BLaER1 (cell line): ENCODE measurements around the gene UGT1A8.
A peak's percentile ranks its signal among the peaks of the same experiment; 100 is the strongest.

Source experiments
- H3K27ac ChIP-seq: shearing (Covaris generic); formaldehyde crosslinking; 2 replicates; pipeline ENCODE4 v1.8.1; 2022
- H3K27me3 ChIP-seq: shearing (Covaris generic); formaldehyde crosslinking; 2 replicates; pipeline ENCODE4 v1.8.1; 2022
- H3K36me3 ChIP-seq: shearing (Covaris generic); formaldehyde crosslinking; 2 replicates; pipeline ENCODE4 v1.8.1; 2022
- H3K4me1 ChIP-seq: shearing (Covaris generic); formaldehyde crosslinking; 2 replicates; pipeline ENCODE4 v1.8.1; 2022
- H3K4me2 ChIP-seq: shearing (Covaris generic); formaldehyde crosslinking; 2 replicates; pipeline ENCODE4 v1.8.1; 2022
- H3K4me3 ChIP-seq: shearing (Covaris generic); formaldehyde crosslinking; 2 replicates; pipeline ENCODE4 v1.8.1; 2022
- H3K9ac ChIP-seq: shearing (Covaris generic); formaldehyde crosslinking; 2 replicates; pipeline ENCODE4 v1.8.1; 2022
- H3K9me3 ChIP-seq: shearing (Covaris generic); formaldehyde crosslinking; 2 replicates; pipeline ENCODE4 v1.8.1; 2022
- H4K20me1 ChIP-seq: shearing (Covaris generic); formaldehyde crosslinking; 2 replicates; pipeline ENCODE4 v1.8.1; 2022
- Cebpa-rat ChIP-seq: shearing (Covaris generic); IDR thresholded peaks from 2 replicates; pipeline ENCODE4 v1.8.1; 2022

The UGT1A8 gene

GRCh38 chr2:233816334-233816733, 198.9 kb downstream of the UGT1A8 start:
- Histone ChIP-seq H3K9ac (0 out of 2 replicates have a peak overlapping the region, but pooled peaks have one; percentile 57), H3K36me3 (no peaks in the 10 kb centered on the region), H3K27ac (no peak overlapping the region), H3K9me3 (no peaks in the 10 kb centered on the region), H4K20me1 (no peaks in the 10 kb centered on the region), H3K4me3 (no peak overlapping the region), H3K27me3 (no peaks in the 10 kb centered on the region), H3K4me2 (peak overlapping the region; percentile 72), H3K4me1 (peaks cover 20% of the 10 kb centered on the region)
- TF ChIP-seq Cebpa-rat = no peak

GRCh38 chr2:233816771-233817170, 199.3 kb downstream of the UGT1A8 start:
- Histone ChIP-seq H3K4me3 (no peak overlapping the region), H3K36me3 (no peaks in the 10 kb centered on the region), H3K4me1 (peaks cover 20% of the 10 kb centered on the region), H4K20me1 (no peaks in the 10 kb centered on the region), H3K9ac (0 out of 2 replicates have a peak overlapping the region, but pooled peaks have one; percentile 57), H3K4me2 (peak overlapping the region; percentile 72), H3K27me3 (no peaks in the 10 kb centered on the region), H3K27ac (no peak overlapping the region), H3K9me3 (no peaks in the 10 kb centered on the region)
- no peak for TF ChIP-seq Cebpa-rat

- H3K4me3 ChIP-seq = no peak overlapping the region
- no peaks in the 10 kb centered on the region for H4K20me1 ChIP-seq
- H3K4me1 ChIP-seq = peaks cover 22% of the 10 kb centered on the region
- no peaks in the 10 kb centered on the region for H3K27me3 ChIP-seq
- H3K36me3 ChIP-seq = no peaks in the 10 kb centered on the region
- H3K9ac ChIP-seq = peak overlapping the region; percentile 57; the same call in 1 of the 2 replicates
- H3K4me2 ChIP-seq = peak overlapping the region; percentile 72
- peak overlapping the region; percentile 40; the same call in 1 of the 2 replicates for H3K27ac ChIP-seq
- no peaks in the 10 kb centered on the region for H3K9me3 ChIP-seq
- no peak for TF ChIP-seq Cebpa-rat
Observed at GRCh38 chr2:233817361-233817911, 200.0 kb downstream of the UGT1A8 start.

- H3K27me3 ChIP-seq = no peaks in the 10 kb centered on the region
- H3K27ac ChIP-seq = peak overlapping the region; percentile 40; the same call in 1 of the 2 replicates
- H3K36me3 ChIP-seq = no peaks in the 10 kb centered on the region
- H4K20me1 ChIP-seq = no peaks in the 10 kb centered on the region
- peaks cover 28% of the 10 kb centered on the region for H3K4me1 ChIP-seq
- peak overlapping the region; percentile 57; the same call in 1 of the 2 replicates for H3K9ac ChIP-seq
- H3K4me2 ChIP-seq = peak overlapping the region; percentile 72
- no peaks in the 10 kb centered on the region for H3K9me3 ChIP-seq
- no peak for TF ChIP-seq Cebpa-rat
- no peak overlapping the region for H3K4me3 ChIP-seq
Observed at GRCh38 chr2:233817995-233818638, 200.7 kb downstream of the UGT1A8 start.

- no peak overlapping the region for H3K27ac ChIP-seq
- H3K4me1 ChIP-seq = peaks cover 37% of the 10 kb centered on the region
- H3K9ac ChIP-seq = no peak overlapping the region
- H3K27me3 ChIP-seq = no peaks in the 10 kb centered on the region
- no peak for TF ChIP-seq Cebpa-rat
- H3K4me3 ChIP-seq = no peak overlapping the region
- H4K20me1 ChIP-seq = no peaks in the 10 kb centered on the region
- no peaks in the 10 kb centered on the region for H3K36me3 ChIP-seq
- H3K4me2 ChIP-seq = no peak overlapping the region
- H3K9me3 ChIP-seq = no peaks in the 10 kb centered on the region
Observed at GRCh38 chr2:233818639-233819621, 201.5 kb downstream of the UGT1A8 start.

- H3K27ac ChIP-seq = no peak overlapping the region
- peaks cover 44% of the 10 kb centered on the region for H3K4me1 ChIP-seq
- no peak overlapping the region for H3K4me3 ChIP-seq
- H3K36me3 ChIP-seq = no peaks in the 10 kb centered on the region
- H3K9ac ChIP-seq = no peak overlapping the region
- no peak for TF ChIP-seq Cebpa-rat
- no peaks in the 10 kb centered on the region for H3K9me3 ChIP-seq
- H3K27me3 ChIP-seq = no peaks in the 10 kb centered on the region
- no peaks in the 10 kb centered on the region for H4K20me1 ChIP-seq
- no peak overlapping the region for H3K4me2 ChIP-seq
Observed at GRCh38 chr2:233819884-233820773, 202.7 kb downstream of the UGT1A8 start.

GRCh38 chr2:233820774-233821105, 203.3 kb downstream of the UGT1A8 start:
- Histone ChIP-seq H3K36me3 (no peaks in the 10 kb centered on the region), H3K27ac (no peak overlapping the region), H3K4me3 (no peak overlapping the region), H3K4me2 (no peak overlapping the region), H3K9ac (no peak overlapping the region), H3K27me3 (no peaks in the 10 kb centered on the region), H3K9me3 (no peaks in the 10 kb centered on the region), H4K20me1 (no peaks in the 10 kb centered on the region), H3K4me1 (peaks cover 44% of the 10 kb centered on the region)
- no peak for TF ChIP-seq Cebpa-rat

- Histone ChIP-seq H3K27me3 (no peaks in the 10 kb centered on the region), H3K27ac (no peak overlapping the region), H3K9me3 (no peaks in the 10 kb centered on the region), H3K36me3 (no peaks in the 10 kb centered on the region), H4K20me1 (no peaks in the 10 kb centered on the region), H3K4me1 (peaks cover 44% of the 10 kb centered on the region), H3K4me3 (no peak overlapping the region), H3K4me2 (no peak overlapping the region), H3K9ac (no peak overlapping the region)
- no peak for TF ChIP-seq Cebpa-rat
Observed at GRCh38 chr2:233821196-233821595, 203.8 kb downstream of the UGT1A8 start.

GRCh38 chr2:233821709-233822100, 204.3 kb downstream of the UGT1A8 start:
- Histone ChIP-seq H3K9me3 (no peaks in the 10 kb centered on the region), H3K4me3 (no peak overlapping the region), H3K27me3 (no peaks in the 10 kb centered on the region), H3K27ac (no peak overlapping the region), H4K20me1 (no peaks in the 10 kb centered on the region), H3K4me2 (no peak overlapping the region), H3K36me3 (no peaks in the 10 kb centered on the region), H3K4me1 (peaks cover 39% of the 10 kb centered on the region), H3K9ac (no peak overlapping the region)
- TF ChIP-seq Cebpa-rat = no peak
